HepG2 (cell line): ENCODE data around the gene ZNF416. TPM values are rescaled to one million over a fixed set of nuclear protein-coding genes. Genes with fewer than 3 reads are reported as not detected.
A peak's percentile ranks its signal among the peaks of the same experiment; 100 is the strongest.

Experiments
- CBX2 ChIP-seq, 2 experiments: fragments of 200-600 bp in 1 of 2; sonication (generic); formaldehyde crosslinking in 1 of 2; IDR thresholded peaks; 2 replicates each; pipeline versions ENCODE4 v1.7.0 to v1.8.1; 2018 to 2022; ENCODE audit warnings: low read depth in 2 of 2, low read length in 1 of 2, mild to moderate bottlenecking in 1 of 2, missing genetic modification reagents in 1 of 2
- CCAR2 ChIP-seq: fragments of 200-400 bp; formaldehyde crosslinking; optimal IDR thresholded peaks from 2 replicates; pipeline ENCODE3; 2018; ENCODE audit warnings: low read depth, mild to moderate bottlenecking, low read length, moderate library complexity
- CREBL2 ChIP-seq: sonication (generic); formaldehyde crosslinking; IDR thresholded peaks from 2 replicates; pipeline ENCODE4 v1.8.1; 2023; ENCODE audit warnings: missing genetic modification reagents, mild to moderate bottlenecking, borderline replicate concordance
- E2F1 ChIP-seq: sonication (generic); formaldehyde crosslinking; IDR thresholded peaks from 2 replicates; pipeline ENCODE4 v1.5.0; 2020; ENCODE audit warnings: missing genetic modification reagents
- ELF3 ChIP-seq: IDR thresholded peaks from 2 replicates; pipeline ENCODE4 v1.6.1; 2016; ENCODE audit warnings: missing genetic modification reagents, missing compliant biosample characterization
- ETS1 ChIP-seq: sonication (generic); formaldehyde crosslinking; IDR thresholded peaks from 2 replicates; pipeline ENCODE4 v1.4.0; 2020; ENCODE audit warnings: missing genetic modification reagents
- FOXJ3 ChIP-seq: sonication (generic); formaldehyde crosslinking; IDR thresholded peaks from 2 replicates; pipeline ENCODE4 v1.4.0; 2020; ENCODE audit warnings: missing genetic modification reagents, mild to moderate bottlenecking, borderline replicate concordance
- FOXM1 ChIP-seq: sonication (generic); formaldehyde crosslinking; IDR thresholded peaks from 2 replicates; pipeline ENCODE4 v1.5.0; 2020; ENCODE audit warnings: missing genetic modification reagents
- MATR3 ChIP-seq: sonication (generic); formaldehyde crosslinking; IDR thresholded peaks from 2 replicates; pipeline ENCODE4 v1.4.0; 2020; ENCODE audit warnings: missing genetic modification reagents
- MXD3 ChIP-seq: IDR thresholded peaks from 2 replicates; pipeline ENCODE4 v1.6.1; 2016; ENCODE audit warnings: mild to moderate bottlenecking, missing biosample characterization, missing genetic modification reagents
- NFE2 ChIP-seq: sonication (generic); formaldehyde crosslinking; IDR thresholded peaks from 2 replicates; pipeline ENCODE4 v1.4.0; 2020; ENCODE audit warnings: missing genetic modification reagents
- POLR2AphosphoS5 ChIP-seq: IDR thresholded peaks from 2 replicates; pipeline ENCODE4 v1.6.1; 2012; ENCODE audit warnings: low read depth, low read length
- RBFOX2 ChIP-seq: fragments of 200-400 bp; formaldehyde crosslinking; IDR thresholded peaks from 2 replicates; pipeline ENCODE4 v1.6.1; 2017; ENCODE audit warnings: low read depth, mild to moderate bottlenecking, low read length
- RBM22 ChIP-seq: fragments of 200-400 bp; formaldehyde crosslinking; optimal IDR thresholded peaks from 2 replicates; pipeline ENCODE3; 2017; ENCODE audit warnings: mild to moderate bottlenecking, low read length, moderate library complexity
- SMARCC2 ChIP-seq: fragments of 450-650 bp; IDR thresholded peaks from 2 replicates; pipeline ENCODE4 v1.6.1; 2017; ENCODE audit warnings: antibody characterized with exemption, mild to moderate bottlenecking
- SMC3 ChIP-seq: IDR thresholded peaks from 2 replicates; pipeline ENCODE4 v1.6.1; 2011; ENCODE audit warnings: low read length, improper control_type of control experiment
- SSRP1 ChIP-seq: IDR thresholded peaks from 2 replicates; pipeline ENCODE4 v1.6.1; 2016; ENCODE audit warnings: control low read depth
- ZBTB3 ChIP-seq: sonication (generic); formaldehyde crosslinking; IDR thresholded peaks from 2 replicates; pipeline ENCODE4 v1.4.0; 2020; ENCODE audit warnings: low read depth, mild to moderate bottlenecking, moderate library complexity, missing genetic modification reagents, borderline replicate concordance
- ZNF280D ChIP-seq: sonication (generic); formaldehyde crosslinking; IDR thresholded peaks from 2 replicates; pipeline ENCODE4 v1.5.1; 2020; ENCODE audit warnings: mild to moderate bottlenecking, missing genetic modification reagents
- ZNF317 ChIP-seq: sonication (generic); formaldehyde crosslinking; IDR thresholded peaks from 2 replicates; pipeline ENCODE4 v1.5.0; 2020; ENCODE audit warnings: mild to moderate bottlenecking, missing genetic modification reagents
- ZNF761 ChIP-seq: sonication (generic); formaldehyde crosslinking; conservative IDR thresholded peaks from 2 replicates; pipeline ENCODE4 v1.4.0; 2020; ENCODE audit warnings: mild to moderate bottlenecking, missing genetic modification reagents
- ZNF784 ChIP-seq: sonication (generic); formaldehyde crosslinking; IDR thresholded peaks from 2 replicates; pipeline ENCODE4 v1.5.1; 2020; ENCODE audit warnings: missing genetic modification reagents, mild to moderate bottlenecking, borderline replicate concordance
- ZSCAN12 ChIP-seq: sonication (generic); formaldehyde crosslinking; IDR thresholded peaks from 2 replicates; pipeline ENCODE4 v1.9.0; 2021; ENCODE audit warnings: mild to moderate bottlenecking, missing genetic modification reagents
- polyA plus RNA-seq, 8 experiments: library from polyadenylated mRNA; depleted of rRNA in 3 of 8; stranded (reverse) in 7 of 8; unstranded in 1 of 8; fragments of >200 nt; fragmentation: Illumina TruSeq in 4 of 8; extraction: Trizol in 4 of 8; gene quantifications; 2 replicates each; pipeline versions ENCODE4 v1.2.1 to v1.2.3, GENCODE V29; 2011 to 2016; ENCODE audit warnings: low read depth in 4 of 8, missing spikeins in 1 of 8, mixed read lengths in 1 of 8; ENCODE audit not compliant: insufficient read depth in 1 of 8
- total RNA-seq, 5 experiments: library from RNA; depleted of rRNA; stranded (reverse); fragments of >200 nt; fragmentation: Illumina TruSeq; extraction: Trizol; gene quantifications; 2 replicates each; pipeline ENCODE4 v1.2.3, GENCODE V29; 2016; ENCODE audit warnings: low read depth in 1 of 5

ZNF416 gene
- total and polyA plus RNA-seq, 2 of the 13 experiments (the other 11 are each of a cell fraction or from before 2014, with no cell fraction given) = 1.5 to 5.3 TPM

GRCh38 chr19:57583521-57584416, 5.1 kb upstream of the ZNF416 start, which contains the start of gene ZIK1 (continued):
- no peak for TF ChIP-seq ZNF280D (CRISPR knock-in tag)
- no peak for TF ChIP-seq RBFOX2
- TF ChIP-seq POLR2AphosphoS5 = peak; percentile 38; the same call in 1 of the 2 replicates
- no peak for TF ChIP-seq MXD3 (CRISPR knock-in tag)
- no peak for TF ChIP-seq E2F1 (CRISPR knock-in tag)
- TF ChIP-seq RBM22 = no peak
- TF ChIP-seq CREBL2 (CRISPR knock-in tag) = no peak
- TF ChIP-seq SMC3 = no peak
- TF ChIP-seq ETS1 (CRISPR knock-in tag) = no peak
- TF ChIP-seq MATR3 (CRISPR knock-in tag) = no peak
- no peak for TF ChIP-seq ZNF761 (CRISPR knock-in tag)
- no peak for TF ChIP-seq ZNF317 (CRISPR knock-in tag)
- no peak for TF ChIP-seq SMARCC2
- no peak for TF ChIP-seq FOXM1 (CRISPR knock-in tag)
- no peak for TF ChIP-seq NFE2
- TF ChIP-seq ELF3 (CRISPR knock-in tag) = no peak
- no peak for TF ChIP-seq CBX2 (IDR thresholded peaks at IDR 0.05; ENCODE audit: low read depth, low read length)
- TF ChIP-seq CBX2 (CRISPR knock-in tag; IDR thresholded peaks at IDR 0.05; ENCODE audit: low read depth) = no peak
- no peak for TF ChIP-seq ZBTB3 (CRISPR knock-in tag)
- TF ChIP-seq SSRP1 (CRISPR knock-in tag) = no peak
- no peak for TF ChIP-seq ZSCAN12
- TF ChIP-seq ZNF784 = no peak
- no peak for TF ChIP-seq CCAR2
- TF ChIP-seq FOXJ3 = no peak
